NCI-H2196 (cell line): Measurements from ENCODE around the gene OR10H2.
"Not testable (repeated sequence)": the region's sequence is repeated elsewhere in the genome, so short reads cannot be mapped to it uniquely, and the experiment has no call there.

ENCODE experiments used
- DNase-seq: peaks from one replicate; lab custom pipeline; 2025; ENCODE audit not compliant: unreplicated experiment; lab: John Stamatoyannopoulos, UW

OR10H2 gene

DNA sequence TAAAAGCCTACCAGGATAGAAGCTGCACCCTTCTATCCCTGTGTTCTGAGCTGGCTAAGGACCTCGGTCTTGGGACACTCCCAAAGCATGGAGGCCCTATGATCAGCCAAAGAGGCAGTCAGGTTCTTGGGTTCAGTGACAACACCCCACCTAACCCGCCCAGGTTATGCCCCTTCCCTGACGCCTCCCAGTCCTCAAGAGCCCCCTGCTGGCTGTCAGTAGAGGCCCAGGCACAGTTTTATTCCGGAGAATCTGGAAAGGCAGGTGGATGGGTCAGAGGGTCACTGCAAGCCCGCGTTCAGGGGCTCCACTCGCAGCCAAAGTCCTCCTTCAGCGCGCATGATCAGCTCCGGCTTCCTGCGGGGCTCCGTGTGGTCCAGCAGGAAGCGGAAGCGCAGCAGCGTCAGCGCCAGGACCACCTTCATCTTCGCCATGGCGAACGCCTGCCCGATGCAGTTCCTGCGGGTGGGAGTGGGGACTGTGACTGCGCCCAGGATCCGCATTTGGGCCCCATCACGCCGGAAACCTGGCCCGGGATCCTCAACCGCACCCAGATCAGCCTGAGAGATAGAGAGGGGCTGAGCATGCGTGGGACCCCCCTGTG is 32.2 kb downstream of the OR10H2 start:
- DNase-seq = no peak

DNA sequence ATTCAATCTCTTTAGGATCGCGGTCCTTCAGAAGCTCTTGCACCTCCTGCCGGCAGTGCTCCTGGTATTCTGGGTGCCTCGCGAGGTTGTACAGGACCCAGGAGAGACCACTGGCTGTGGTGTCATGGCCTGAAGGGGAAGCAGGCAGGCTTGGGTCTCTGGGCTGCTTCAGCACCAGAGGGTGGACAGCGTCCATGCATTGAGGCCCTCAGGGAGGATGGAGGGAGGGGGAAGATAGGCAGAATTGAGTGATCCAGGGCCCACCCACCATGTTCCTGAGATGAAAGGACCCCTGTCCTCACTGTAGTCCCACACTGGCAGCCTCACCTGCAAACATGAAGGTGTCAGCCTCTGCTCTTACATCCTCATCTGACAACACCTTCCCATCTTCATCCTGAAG is 41.8 kb downstream of the OR10H2 start:
- no peak for DNase-seq

DNA sequence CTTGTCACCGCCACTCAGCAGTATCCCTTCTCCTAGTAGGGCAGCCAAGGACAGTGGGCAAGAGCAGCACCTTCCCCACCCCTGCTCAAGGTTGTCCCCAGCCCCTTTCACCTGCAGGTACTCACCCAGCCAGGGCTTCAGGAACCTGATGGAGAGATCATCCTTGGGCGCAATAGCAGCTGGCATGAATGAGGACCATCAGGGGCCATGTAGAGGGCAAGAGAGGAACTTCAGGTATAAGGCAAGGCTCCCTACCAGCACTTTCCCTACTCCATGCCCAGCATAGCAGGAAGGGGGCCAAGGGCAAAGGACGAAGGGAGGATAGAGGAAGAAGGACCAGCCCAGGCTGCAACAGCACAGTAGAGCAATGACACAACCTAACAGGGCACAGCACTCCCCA is 46.3 kb downstream of the OR10H2 start:
- not testable (repeated sequence) for DNase-seq

DNA sequence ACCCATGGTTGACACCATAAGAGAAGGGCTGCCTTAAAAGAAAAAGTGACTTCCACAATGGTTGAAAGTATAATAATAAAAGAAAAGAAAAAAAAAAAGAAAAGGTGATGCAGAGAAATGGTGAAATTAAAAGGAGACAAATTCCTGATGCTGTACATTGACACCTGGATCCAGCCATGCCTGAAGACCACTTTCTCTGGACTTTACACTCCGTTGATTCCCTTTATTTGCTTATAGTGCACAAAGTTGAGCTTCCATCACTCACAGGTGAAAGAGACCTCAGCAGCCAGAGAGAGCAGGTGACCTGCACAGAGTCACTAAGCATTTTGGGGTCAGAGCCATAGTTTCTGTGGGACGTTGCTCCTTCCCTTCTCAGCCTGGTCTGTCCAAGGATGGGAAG is 47.4 kb downstream of the OR10H2 start:
- no peak for DNase-seq

DNA sequence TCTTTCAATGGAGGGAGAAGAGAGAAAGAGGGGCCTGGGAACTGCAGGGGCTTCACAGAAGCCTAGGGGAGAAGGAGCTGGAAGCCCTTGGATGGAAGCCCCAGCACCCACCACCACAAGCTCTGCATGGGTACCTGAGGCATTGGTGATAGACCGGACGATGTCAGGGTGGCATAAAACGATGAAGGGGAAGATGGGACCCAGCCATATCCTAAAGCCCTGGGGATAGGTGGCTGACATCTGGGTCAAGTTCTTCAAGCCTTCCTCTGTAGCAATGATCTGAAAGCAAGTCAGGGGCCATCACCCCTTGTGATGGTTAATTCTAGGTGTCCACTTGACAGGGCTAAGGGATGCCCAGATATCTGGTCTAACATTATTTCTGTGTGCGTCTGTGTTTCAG is 48.4 kb downstream of the OR10H2 start:
- no peak for DNase-seq

DNA sequence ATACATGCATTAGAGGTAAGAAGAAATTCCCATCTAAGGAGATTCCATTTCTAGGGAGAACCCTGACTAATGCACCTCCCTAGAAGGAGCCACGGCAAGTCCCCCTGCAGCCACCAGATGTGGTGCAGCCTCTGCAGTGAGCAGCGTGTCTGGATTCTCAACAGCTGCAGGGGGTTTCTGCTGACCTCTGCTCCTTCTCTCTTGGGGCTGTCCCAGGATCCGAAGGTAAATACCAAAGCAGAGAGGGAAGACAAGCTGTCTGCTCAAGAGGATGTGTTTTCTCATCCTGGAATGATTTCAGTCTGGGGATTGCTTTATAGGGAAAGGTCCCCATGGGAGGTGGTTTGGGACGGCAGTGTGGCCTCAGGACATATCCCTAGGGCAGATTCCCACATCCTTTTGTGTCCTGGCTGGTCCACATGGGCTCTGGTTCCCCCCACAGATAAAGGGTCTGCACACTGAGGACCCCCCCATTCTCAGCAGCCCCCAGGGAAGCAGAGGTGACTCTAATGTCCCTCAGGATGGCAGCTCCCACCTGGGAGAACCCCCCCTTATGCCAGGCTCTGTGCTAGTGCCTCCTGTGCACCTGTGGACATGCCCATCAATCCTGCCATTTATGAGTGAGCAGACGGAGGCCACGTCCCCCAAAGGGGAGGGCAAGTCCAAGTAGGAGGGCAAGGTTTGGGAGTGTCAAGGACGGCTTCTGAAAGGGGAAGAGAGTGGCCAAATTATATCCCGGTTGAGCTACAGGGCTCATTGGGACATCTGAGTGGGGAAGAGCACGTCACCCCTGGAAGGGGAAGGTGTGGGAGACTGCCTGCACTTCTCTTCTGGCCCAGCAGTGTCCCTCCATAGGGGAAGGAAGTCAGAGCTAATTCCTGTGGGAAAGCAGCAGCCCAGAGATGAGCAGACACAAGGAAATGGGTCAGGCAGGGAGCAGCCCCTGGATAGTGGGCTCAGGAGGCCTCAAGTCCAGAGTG is 49.5 kb downstream of the OR10H2 start:
- no peak for DNase-seq
